GM12878 (cell line): ENCODE data around the gene CAPN10. TPM values are rescaled to one million over a fixed set of nuclear protein-coding genes. Genes with fewer than 3 reads are reported as not detected.

Experiments
- ATAC-seq: fragments of 200-7000 bp; cut with Tn5 transposase; 3 replicates; pipeline ENCODE4 v1.9.1; 2020; ENCODE audit warnings: mild to moderate bottlenecking, moderate library complexity
- BruUV-seq: library from RNA; stranded (reverse); fragments of 400-500 nt; replicated peaks from 2 replicates; lab custom pipeline; 2021; lab: Mats Ljungman, UMichigan
- CTCF ChIA-PET: fragments of 300-600 bp; sonication (Branson Sonifier 250); formaldehyde crosslinking; extraction: SDS; loops from one replicate; lab custom pipeline; 2021; ENCODE audit warnings: inconsistent platforms; lab: Yijun Ruan, JAX
- POLR2A ChIA-PET: fragments of 350-600 bp; formaldehyde crosslinking; extraction: SDS; loops from one replicate; lab custom pipeline; 2021; ENCODE audit warnings: inconsistent platforms; lab: Charles Lee
- RAD21 ChIA-PET: fragments of 300-600 bp; sonication (Branson Sonifier 250); formaldehyde crosslinking; loops from one replicate; lab custom pipeline; 2023; ENCODE audit warnings: antibody characterized with exemption; ENCODE audit not compliant: unreplicated experiment; lab: Charles Lee
- SMC1A ChIA-PET: fragments of 300-600 bp; sonication (Branson Sonifier 250); formaldehyde crosslinking; loops from one replicate; lab custom pipeline; 2023; ENCODE audit not compliant: unreplicated experiment, uncharacterized antibody; lab: Charles Lee
- DNase-seq: peaks from one replicate; pipeline ENCODE4 v3.0.0-alpha.2; 2011; ENCODE audit warnings: low read depth, low spot score
- FAIRE-seq: peaks from 3 replicates; lab custom pipeline; 2011; peaks lifted over from hg19 to GRCh38; lab: Jason Lieb, UNC
- H2AFZ ChIP-seq: 2 replicates; pipeline ENCODE4 v1.6.0; 2011; ENCODE audit warnings: low read depth, low read length, control low read depth; ENCODE audit not compliant: control insufficient read depth
- H3K27ac ChIP-seq: 2 replicates; pipeline ENCODE4 v1.5.1; 2011; ENCODE audit warnings: control low read depth; ENCODE audit not compliant: control insufficient read depth, insufficient read depth
- H3K27me3 ChIP-seq, 2 experiments: replicated peaks in 1 of 2; 2 replicates each; pipeline versions ENCODE4 v1.6.0 to v1.6.1; 2011; ENCODE audit warnings: low read length in 1 of 2; ENCODE audit not compliant: control insufficient read depth in 2 of 2, insufficient read depth in 2 of 2
- H3K36me3 ChIP-seq, 2 experiments: 2 replicates each; pipeline ENCODE4 v1.5.1; 2011; ENCODE audit warnings: low read length in 1 of 2; ENCODE audit not compliant: control insufficient read depth in 2 of 2, insufficient read depth in 2 of 2
- H3K4me1 ChIP-seq: 2 replicates; pipeline ENCODE4 v1.6.1; 2011; ENCODE audit warnings: mild to moderate bottlenecking, low read length, moderate library complexity, mixed read lengths; ENCODE audit not compliant: control insufficient read depth, insufficient read depth
- H3K4me2 ChIP-seq: 2 replicates; pipeline ENCODE4 v1.6.0; 2011; ENCODE audit warnings: control low read depth; ENCODE audit not compliant: control insufficient read depth, insufficient read depth
- H3K4me3 ChIP-seq: fragments of 200-600 bp; sonication (generic); 2 replicates; pipeline ENCODE4 v1.5.1; 2016
- H3K79me2 ChIP-seq: 2 replicates; pipeline ENCODE4 v1.6.0; 2011; ENCODE audit warnings: low read length; ENCODE audit not compliant: control insufficient read depth, insufficient read depth
- H3K9ac ChIP-seq: 2 replicates; pipeline ENCODE4 v1.8.0; 2011; ENCODE audit warnings: low read length, control low read depth, mixed read lengths; ENCODE audit not compliant: control insufficient read depth, insufficient read depth
- H3K9me3 ChIP-seq: replicated peaks from 3 replicates; pipeline ENCODE4 v1.5.1; 2011; ENCODE audit warnings: mild to moderate bottlenecking, low read length; ENCODE audit not compliant: control insufficient read depth, insufficient read depth
- H4K20me1 ChIP-seq: 2 replicates; pipeline ENCODE4 v1.6.0; 2011; ENCODE audit not compliant: control insufficient read depth, insufficient read depth
- ASH2L ChIP-seq: fragments of 300-600, 200-600 bp; sonication (generic); IDR thresholded peaks from 2 replicates; pipeline ENCODE4 v1.6.1; 2017; ENCODE audit warnings: low read depth, mild to moderate bottlenecking, borderline replicate concordance
- ATF7 ChIP-seq: fragments of 450-650 bp; IDR thresholded peaks from 2 replicates; pipeline ENCODE4 v1.6.1; 2016; ENCODE audit warnings: low read depth, mild to moderate bottlenecking
- BMI1 ChIP-seq: fragments of 450-650 bp; IDR thresholded peaks from 2 replicates; pipeline ENCODE4 v1.6.1; 2016; ENCODE audit warnings: mild to moderate bottlenecking, moderate library complexity, borderline replicate concordance
- EGR1 ChIP-seq, 2 experiments: IDR thresholded peaks; 1 replicate in 1 of 2; 2 replicates in 1 of 2; pipeline ENCODE4 v1.6.1; 2011 to 2012; ENCODE audit warnings: low read depth in 2 of 2, low read length in 2 of 2, borderline replicate concordance in 1 of 2, mild to moderate bottlenecking in 1 of 2, moderate library complexity in 1 of 2
- HCFC1 ChIP-seq: fragments of 150-350 bp; IDR thresholded peaks from 2 replicates; pipeline ENCODE4 v1.6.1; 2014; ENCODE audit warnings: low read length
- HDGF ChIP-seq: fragments of 450-650 bp; IDR thresholded peaks from 2 replicates; pipeline ENCODE4 v1.6.1; 2016; ENCODE audit warnings: antibody characterized with exemption
- KDM1A ChIP-seq: fragments of 200-600 bp; sonication (generic); IDR thresholded peaks from 2 replicates; pipeline ENCODE4 v1.6.1; 2016; ENCODE audit warnings: borderline replicate concordance
- MTA2 ChIP-seq: fragments of 450-650 bp; IDR thresholded peaks from 2 replicates; pipeline ENCODE4 v1.6.1; 2016; ENCODE audit warnings: low read depth, mild to moderate bottlenecking, moderate library complexity
- MXI1 ChIP-seq: fragments of 150-350 bp; IDR thresholded peaks from 2 replicates; pipeline ENCODE4 v1.6.1; 2011; ENCODE audit warnings: low read depth, mild to moderate bottlenecking, inconsistent platforms, low read length, improper control_type of control experiment
- MYC ChIP-seq: IDR thresholded peaks from 2 replicates; pipeline ENCODE4 v1.6.1; 2011; ENCODE audit warnings: mild to moderate bottlenecking, low read length, moderate library complexity, inconsistent platforms; ENCODE audit not compliant: insufficient read depth, insufficient replicate concordance, insufficient read length, severe bottlenecking
- NBN ChIP-seq: fragments of 450-650 bp; IDR thresholded peaks from 2 replicates; pipeline ENCODE4 v1.6.1; 2016
- NRF1 ChIP-seq: conservative IDR thresholded peaks from 2 replicates; pipeline ENCODE4 v1.6.1; 2011; ENCODE audit warnings: mild to moderate bottlenecking, low read depth, low read length, improper control_type of control experiment
- STAT1 ChIP-seq: fragments of 450-650 bp; conservative IDR thresholded peaks from 2 replicates; pipeline ENCODE4 v1.6.1; 2014; ENCODE audit warnings: antibody characterized with exemption, mild to moderate bottlenecking
- TCF7 ChIP-seq: IDR thresholded peaks from 2 replicates; pipeline ENCODE4 v1.6.1; 2014; ENCODE audit warnings: antibody characterized with exemption, borderline replicate concordance
- ZNF274 ChIP-seq: IDR thresholded peaks from one replicate; pipeline ENCODE4 v1.8.0; 2011; ENCODE audit not compliant: insufficient read length, insufficient read depth
- WGBS: methylation state at CpG from one replicate; pipeline ENCODE4 v1.1.6; 2016; ENCODE audit warnings: low lambda C conversion rate; ENCODE audit not compliant: insufficient replicate concordance, insufficient coverage; ENCODE audit errors: missing lambda C conversion rate; 5-methylcytosine and 5-hydroxymethylcytosine counted together
- in situ Hi-C: fragments of 300-500 bp; cut with MboI; formaldehyde crosslinking; loops from 9 replicates; pipeline ENCODE4 v1.14.3; 2018; ENCODE audit warnings: mixed read lengths
- intact Hi-C: fragments of 100-400 bp; cut with micrococcal nuclease; formaldehyde crosslinking; loops from one replicate; pipeline ENCODE4 v1.14.2; 2022; ENCODE audit not compliant: unreplicated experiment
- polyA plus RNA-seq, 11 experiments: library from polyadenylated mRNA; depleted of rRNA in 4 of 11; unstranded in 6 of 11; stranded (reverse) in 5 of 11; fragments of >200 nt; fragmentation: Nextera tagmentation in 4 of 11; fragmentation: Illumina TruSeq in 1 of 11; extraction: Ambion mirVana in 4 of 11; extraction: Trizol in 1 of 11; gene quantifications; 1 replicate in 1 of 11; 2 replicates in 10 of 11; pipeline versions ENCODE4 v1.2.1 to v1.2.3, GENCODE V29; 2011 to 2016; ENCODE audit warnings: inconsistent platforms in 2 of 11, missing spikeins in 2 of 11, low read depth in 1 of 11
- total RNA-seq, 4 experiments: library from RNA; depleted of rRNA in 3 of 4; stranded (reverse); fragments of >200 nt in 3 of 4; fragmentation: Illumina TruSeq in 1 of 4; extraction: Trizol in 1 of 4; gene quantifications; 2 replicates each; pipeline versions ENCODE4 v1.2.1 to v1.2.3, GENCODE V29; 2013 to 2021
- TF ChIP-seq, protein P1 (sequence below): fragments of 450-650 bp; formaldehyde crosslinking; IDR thresholded peaks from 2 replicates; pipeline ENCODE4 v1.4.0; 2022; ENCODE audit warnings: mild to moderate bottlenecking, moderate library complexity
- TF ChIP-seq, protein P2 (sequence below): fragments of 450-650 bp; IDR thresholded peaks from 2 replicates; pipeline ENCODE4 v1.6.1; 2016; ENCODE audit warnings: mild to moderate bottlenecking

CAPN10 gene
- total and polyA plus RNA-seq, 10 of the 15 experiments (the other 5 are each of a cell fraction or from before 2014, with no cell fraction given) = 0.37 to 40.6 (median 17.5) TPM

DNA sequence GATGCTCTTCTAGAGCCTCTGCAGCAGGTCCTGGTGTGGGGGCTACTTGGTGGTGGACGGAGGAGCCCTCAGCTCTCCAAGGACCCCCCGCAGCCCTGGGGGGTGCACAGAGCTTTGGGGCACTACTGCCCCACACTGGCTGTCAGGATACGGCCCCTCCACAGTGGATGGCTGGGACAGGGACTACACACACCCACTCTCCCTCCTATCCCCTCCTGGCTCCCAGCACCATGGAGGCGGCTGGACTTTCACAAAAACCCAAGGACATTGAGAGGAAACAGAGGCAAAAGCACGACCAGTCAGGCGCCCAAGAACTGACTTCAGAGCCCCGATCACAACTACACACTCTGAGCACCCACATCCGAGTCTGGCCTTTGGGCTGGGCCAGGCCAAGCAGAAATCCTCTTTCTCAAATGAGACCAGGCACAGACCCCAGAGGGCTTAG is 51.4 kb downstream of the CAPN10 start:
- H3K4me3 ChIP-seq = no peak overlapping the region
- H3K4me1 ChIP-seq = no peaks in the 10 kb centered on the region
- H3K27me3 ChIP-seq = no peaks in the 10 kb centered on the region
- CTCF ChIA-PET = no interaction called here
- intact Hi-C loops (no loop called here), in situ Hi-C loops (no loop called here)
- BruUV-seq = no TSS peak
- POLR2A ChIA-PET = no interaction called here
- SMC1A ChIA-PET = no interaction called here
- H3K79me2 ChIP-seq = no peaks in the 10 kb centered on the region
- RAD21 ChIA-PET = no interaction called here
- no peak overlapping the region for H3K27ac ChIP-seq
- no peaks in the 10 kb centered on the region for H3K36me3 ChIP-seq
- no peaks in the 10 kb centered on the region for H4K20me1 ChIP-seq
- H3K9me3 ChIP-seq = peaks cover 2% of the 10 kb centered on the region; the same call in 1 of the 3 replicates
- H3K9ac ChIP-seq = no peak overlapping the region
- H3K4me2 ChIP-seq = no peak overlapping the region
- ATAC-seq (no peak), DNase-seq (no peak), FAIRE-seq (no peak)
- WGBS = 20% methylated on average over 8 of the region's 8 CpGs
- no peak for TF ChIP-seq NBN
- no peak for TF ChIP-seq MXI1
- no peak for TF ChIP-seq TCF7
- no peak for TF ChIP-seq STAT1
- no peak for TF ChIP-seq EGR1 (IDR thresholded peaks at IDR 0.05; ENCODE audit: borderline replicate concordance in 1 of 2, low read depth in 2 of 2, low read length in 2 of 2)
- no peak for TF ChIP-seq HDGF
- no peak for TF ChIP-seq ZNF274
- no peak for TF ChIP-seq ATF7
- TF ChIP-seq BMI1 = no peak
- TF ChIP-seq, protein P1, sequence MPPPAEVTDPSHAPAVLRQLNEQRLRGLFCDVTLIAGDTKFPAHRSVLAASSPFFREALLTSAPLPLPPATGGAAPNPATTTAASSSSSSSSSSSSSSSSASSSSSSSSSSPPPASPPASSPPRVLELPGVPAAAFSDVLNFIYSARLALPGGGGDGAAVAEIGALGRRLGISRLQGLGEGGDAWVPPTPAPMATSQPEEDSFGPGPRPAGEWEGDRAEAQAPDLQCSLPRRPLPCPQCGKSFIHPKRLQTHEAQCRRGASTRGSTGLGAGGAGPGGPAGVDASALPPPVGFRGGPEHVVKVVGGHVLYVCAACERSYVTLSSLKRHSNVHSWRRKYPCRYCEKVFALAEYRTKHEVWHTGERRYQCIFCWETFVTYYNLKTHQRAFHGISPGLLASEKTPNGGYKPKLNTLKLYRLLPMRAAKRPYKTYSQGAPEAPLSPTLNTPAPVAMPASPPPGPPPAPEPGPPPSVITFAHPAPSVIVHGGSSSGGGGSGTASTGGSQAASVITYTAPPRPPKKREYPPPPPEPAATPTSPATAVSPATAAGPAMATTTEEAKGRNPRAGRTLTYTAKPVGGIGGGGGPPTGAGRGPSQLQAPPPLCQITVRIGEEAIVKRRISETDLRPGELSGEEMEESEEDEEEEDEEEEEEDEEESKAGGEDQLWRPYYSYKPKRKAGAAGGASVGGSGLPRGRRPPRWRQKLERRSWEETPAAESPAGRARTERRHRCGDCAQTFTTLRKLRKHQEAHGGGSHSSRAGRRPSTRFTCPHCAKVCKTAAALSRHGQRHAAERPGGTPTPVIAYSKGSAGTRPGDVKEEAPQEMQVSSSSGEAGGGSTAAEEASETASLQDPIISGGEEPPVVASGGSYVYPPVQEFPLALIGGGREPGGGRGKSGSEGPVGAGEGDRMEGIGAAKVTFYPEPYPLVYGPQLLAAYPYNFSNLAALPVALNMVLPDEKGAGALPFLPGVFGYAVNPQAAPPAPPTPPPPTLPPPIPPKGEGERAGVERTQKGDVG = no peak
- no peak for TF ChIP-seq ASH2L
- no peak for TF ChIP-seq NRF1
- TF ChIP-seq HCFC1 = no peak
- no peak for TF ChIP-seq MTA2
- no peak for TF ChIP-seq MYC
- TF ChIP-seq KDM1A = no peak
- TF ChIP-seq, protein P2, sequence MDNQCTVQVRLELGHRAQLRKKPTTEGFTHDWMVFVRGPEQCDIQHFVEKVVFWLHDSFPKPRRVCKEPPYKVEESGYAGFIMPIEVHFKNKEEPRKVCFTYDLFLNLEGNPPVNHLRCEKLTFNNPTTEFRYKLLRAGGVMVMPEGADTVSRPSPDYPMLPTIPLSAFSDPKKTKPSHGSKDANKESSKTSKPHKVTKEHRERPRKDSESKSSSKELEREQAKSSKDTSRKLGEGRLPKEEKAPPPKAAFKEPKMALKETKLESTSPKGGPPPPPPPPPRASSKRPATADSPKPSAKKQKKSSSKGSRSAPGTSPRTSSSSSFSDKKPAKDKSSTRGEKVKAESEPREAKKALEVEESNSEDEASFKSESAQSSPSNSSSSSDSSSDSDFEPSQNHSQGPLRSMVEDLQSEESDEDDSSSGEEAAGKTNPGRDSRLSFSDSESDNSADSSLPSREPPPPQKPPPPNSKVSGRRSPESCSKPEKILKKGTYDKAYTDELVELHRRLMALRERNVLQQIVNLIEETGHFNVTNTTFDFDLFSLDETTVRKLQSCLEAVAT = no peak
- H2AFZ ChIP-seq = no peak overlapping the region
